A673 (cell line): ENCODE results near the gene FLT4. TPM values are rescaled to one million over a fixed set of nuclear protein-coding genes. Genes with fewer than 3 reads are reported as not detected.

Experiments used
- BruUV-seq: library from RNA; stranded (reverse); fragments of 400-500 nt; replicated peaks from 2 replicates; lab custom pipeline; 2021; lab: Mats Ljungman, UMichigan
- CTCF ChIA-PET: fragments of 300-600 bp; sonication (Branson Sonifier 250); formaldehyde crosslinking; loops from one replicate; lab custom pipeline; 2022; ENCODE audit warnings: antibody characterized with exemption; lab: Charles Lee
- POLR2A ChIA-PET: fragments of 300-600 bp; sonication (Branson Sonifier 250); formaldehyde crosslinking; loops from one replicate; lab custom pipeline; 2022; ENCODE audit warnings: antibody characterized with exemption; ENCODE audit not compliant: low non-redundant PET; lab: Charles Lee
- DNase-seq: peaks from one replicate; pipeline ENCODE4 v3.0.0-alpha.2; 2015; ENCODE audit warnings: low spot score
- H3K27ac ChIP-seq: fragments of 200-600 bp; sonication (generic); 2 replicates; pipeline ENCODE4 v1.5.1; 2016; ENCODE audit warnings: mixed run types, low read depth, mild to moderate bottlenecking, mixed read lengths, antibody characterized with exemption, low read length; ENCODE audit not compliant: poor library complexity, severe bottlenecking
- H3K27me3 ChIP-seq: fragments of 200-600 bp; sonication (generic); replicated peaks from 2 replicates; pipeline ENCODE4 v1.6.1; 2017; ENCODE audit warnings: mixed run types, low read depth, mild to moderate bottlenecking, mixed read lengths, antibody characterized with exemption, low read length; ENCODE audit not compliant: insufficient read depth, poor library complexity
- H3K36me3 ChIP-seq: fragments of 200-600 bp; sonication (generic); 2 replicates; pipeline ENCODE4 v1.6.1; 2016; ENCODE audit warnings: mixed run types, mild to moderate bottlenecking, mixed read lengths, antibody characterized with exemption, low read length; ENCODE audit not compliant: insufficient read depth, poor library complexity, severe bottlenecking
- H3K4me1 ChIP-seq: fragments of 200-600 bp; sonication (generic); 2 replicates; pipeline ENCODE4 v1.6.1; 2017; ENCODE audit warnings: mixed run types, mild to moderate bottlenecking, mixed read lengths, antibody characterized with exemption, low read length; ENCODE audit not compliant: insufficient read depth, poor library complexity, severe bottlenecking
- H3K4me3 ChIP-seq: fragments of 200-600 bp; sonication (generic); 2 replicates; pipeline ENCODE4 v1.5.1; 2016; ENCODE audit warnings: low read depth, mixed run types, mild to moderate bottlenecking, mixed read lengths, low read length; ENCODE audit not compliant: poor library complexity, severe bottlenecking
- H3K9me3 ChIP-seq: fragments of 200-600 bp; sonication (generic); 2 replicates; pipeline ENCODE4 v1.6.1; 2016; ENCODE audit warnings: mixed run types, low read depth, mild to moderate bottlenecking, mixed read lengths, antibody characterized with exemption, low read length; ENCODE audit not compliant: poor library complexity, severe bottlenecking
- EZH2 ChIP-seq: fragments of 200-600 bp; sonication (generic); IDR thresholded peaks from 2 replicates; pipeline ENCODE4 v1.6.1; 2017; ENCODE audit warnings: borderline replicate concordance, low read depth, mild to moderate bottlenecking, mixed read lengths, antibody characterized with exemption, low read length; ENCODE audit not compliant: poor library complexity, severe bottlenecking
- intact Hi-C: fragments of 100-400 bp; cut with micrococcal nuclease; formaldehyde crosslinking; loops from one replicate; pipeline ENCODE4 v1.10.0; 2022; ENCODE audit not compliant: unreplicated experiment
- total RNA-seq: library from RNA; stranded (reverse); gene quantifications from 2 replicates; pipeline ENCODE4 v1.2.3, GENCODE V29; 2021
- TF ChIP-seq, protein P1 (sequence below): fragments of 300-800, 200-600 bp; sonication (generic); conservative IDR thresholded peaks from 2 replicates; pipeline ENCODE4 v1.5.1; 2017; ENCODE audit warnings: low read depth, mild to moderate bottlenecking, antibody characterized with exemption, low read length, moderate library complexity, mixed read lengths

The FLT4 gene
- total RNA-seq, 1 experiment from 2014 or later, result 8.6 TPM

DNA sequence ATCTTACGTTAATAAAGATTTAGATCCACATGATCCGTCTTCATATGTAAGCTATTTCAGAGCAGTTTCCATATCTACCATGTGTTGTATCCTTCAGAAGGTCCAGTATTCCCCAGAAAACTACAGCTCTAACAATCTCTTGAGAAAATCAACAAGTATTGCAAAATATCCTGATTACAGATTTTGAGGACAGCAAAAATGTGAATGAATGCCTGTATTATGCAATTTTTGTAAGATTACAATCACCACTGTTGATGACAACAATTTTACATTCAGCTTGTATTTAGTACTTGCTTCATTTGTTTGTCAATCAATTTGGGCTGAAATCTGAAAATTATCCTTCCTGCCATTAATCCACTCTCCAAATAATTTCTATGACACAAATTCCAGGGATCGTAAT, 43.0 kb upstream of the FLT4 start:
- TF ChIP-seq, protein P1, sequence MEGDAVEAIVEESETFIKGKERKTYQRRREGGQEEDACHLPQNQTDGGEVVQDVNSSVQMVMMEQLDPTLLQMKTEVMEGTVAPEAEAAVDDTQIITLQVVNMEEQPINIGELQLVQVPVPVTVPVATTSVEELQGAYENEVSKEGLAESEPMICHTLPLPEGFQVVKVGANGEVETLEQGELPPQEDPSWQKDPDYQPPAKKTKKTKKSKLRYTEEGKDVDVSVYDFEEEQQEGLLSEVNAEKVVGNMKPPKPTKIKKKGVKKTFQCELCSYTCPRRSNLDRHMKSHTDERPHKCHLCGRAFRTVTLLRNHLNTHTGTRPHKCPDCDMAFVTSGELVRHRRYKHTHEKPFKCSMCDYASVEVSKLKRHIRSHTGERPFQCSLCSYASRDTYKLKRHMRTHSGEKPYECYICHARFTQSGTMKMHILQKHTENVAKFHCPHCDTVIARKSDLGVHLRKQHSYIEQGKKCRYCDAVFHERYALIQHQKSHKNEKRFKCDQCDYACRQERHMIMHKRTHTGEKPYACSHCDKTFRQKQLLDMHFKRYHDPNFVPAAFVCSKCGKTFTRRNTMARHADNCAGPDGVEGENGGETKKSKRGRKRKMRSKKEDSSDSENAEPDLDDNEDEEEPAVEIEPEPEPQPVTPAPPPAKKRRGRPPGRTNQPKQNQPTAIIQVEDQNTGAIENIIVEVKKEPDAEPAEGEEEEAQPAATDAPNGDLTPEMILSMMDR, result no peak
- no peak for TF ChIP-seq EZH2
- no TSS peak for BruUV-seq
- POLR2A ChIA-PET, result no interaction called here
- no peak overlapping the region for H3K4me3 ChIP-seq
- no peak for DNase-seq
- CTCF ChIA-PET, result no interaction called here
- H3K27me3 ChIP-seq, result peaks cover 29% of the 10 kb centered on the region
- intact Hi-C loops, result no loop called here
- no peaks in the 10 kb centered on the region for H3K36me3 ChIP-seq
- no peaks in the 10 kb centered on the region for H3K9me3 ChIP-seq
- H3K4me1 ChIP-seq, result no peaks in the 10 kb centered on the region
- H3K27ac ChIP-seq, result no peak overlapping the region

DNA sequence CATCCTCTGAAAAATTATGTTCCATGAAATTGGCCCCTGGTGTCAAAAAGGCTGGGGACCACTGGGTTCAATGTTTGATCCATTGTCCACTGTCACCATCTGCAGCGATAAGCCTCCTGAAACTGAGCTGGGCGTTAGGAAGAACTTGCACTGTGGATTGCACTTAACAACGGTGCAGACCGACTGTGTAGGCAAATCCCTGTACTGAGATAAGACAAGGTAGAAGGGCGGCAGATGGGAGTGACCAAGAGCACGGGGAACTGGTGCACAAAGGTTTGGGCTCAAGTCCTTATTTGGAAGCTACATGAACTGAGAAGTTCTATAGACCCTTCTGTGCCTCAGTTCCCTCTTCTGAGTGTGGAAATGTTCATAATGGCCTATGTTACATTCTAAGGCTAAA, 41.6 kb upstream of the FLT4 start:
- Histone ChIP-seq H3K9me3 (no peaks in the 10 kb centered on the region), H3K36me3 (no peaks in the 10 kb centered on the region), H3K4me1 (no peaks in the 10 kb centered on the region), H3K27me3 (peaks cover 29% of the 10 kb centered on the region), H3K4me3 (no peak overlapping the region), H3K27ac (no peak overlapping the region)
- intact Hi-C loops, result no loop called here
- no peak for DNase-seq
- BruUV-seq, result no TSS peak
- POLR2A ChIA-PET, result no interaction called here
- CTCF ChIA-PET, result no interaction called here
- TF ChIP-seq, protein P1, result no peak
- TF ChIP-seq EZH2, result no peak

GRCh38 chr5:180690562-180690961, 41.2 kb upstream of the FLT4 start:
- Histone ChIP-seq H3K4me3 (no peak overlapping the region), H3K9me3 (no peaks in the 10 kb centered on the region), H3K27me3 (peaks cover 29% of the 10 kb centered on the region), H3K27ac (no peak overlapping the region), H3K36me3 (no peaks in the 10 kb centered on the region), H3K4me1 (no peaks in the 10 kb centered on the region)
- no TSS peak for BruUV-seq
- no peak for DNase-seq
- ChIA-PET POLR2A (no interaction called here), CTCF (no interaction called here)
- intact Hi-C loops, result no loop called here
- TF ChIP-seq, protein P1, result no peak
- no peak for TF ChIP-seq EZH2
